Motor neuron (in vitro differentiated cells): ENCODE data around the gene COX7A2L. TPM values are rescaled to one million over a fixed set of nuclear protein-coding genes. Genes with fewer than 3 reads are reported as not detected.
A peak's percentile ranks its signal among the peaks of the same experiment; 100 is the strongest.
"Not testable (repeated sequence)": the region's sequence is repeated elsewhere in the genome, so short reads cannot be mapped to it uniquely, and the experiment has no call there.

Experiments
- ATAC-seq, 8 experiments: fragments of 200-7000 bp; cut with Tn5 transposase; replicated peaks in 6 of 8; 2 replicates each; pipeline ENCODE4 v1.8.0; 2021; ENCODE audit warnings: mild to moderate bottlenecking in 8 of 8, moderate library complexity in 8 of 8
- H3K27ac ChIP-seq, 2 donors: fragments of 250-450 bp; sonication (Bioruptor Pico); 2 replicates each; pipeline ENCODE4 v1.9.0; 2021; ENCODE audit warnings: antibody characterized with exemption in 2 of 2, mild to moderate bottlenecking in 2 of 2, moderate library complexity in 1 of 2
- H3K4me1 ChIP-seq, 2 donors: fragments of 250-450 bp; sonication (Bioruptor Pico); replicated peaks in 1 of 2; 2 replicates each; pipeline ENCODE4 v1.6.1; 2021; ENCODE audit warnings: antibody characterized with exemption in 2 of 2, mild to moderate bottlenecking in 2 of 2, moderate library complexity in 1 of 2
- H3K4me3 ChIP-seq, 5 donors: fragments of 250-450 bp; sonication (Bioruptor Pico); 2 replicates each; pipeline ENCODE4 v1.9.0; 2021; ENCODE audit warnings: antibody characterized with exemption in 5 of 5, mild to moderate bottlenecking in 5 of 5, moderate library complexity in 4 of 5
- WGBS, 10 experiments: fragments of 450-650 bp; shearing (Covaris generic); methylation state at CpG; one replicate each; pipeline ENCODE4 v1.0.0; 2022; 5-methylcytosine and 5-hydroxymethylcytosine counted together
- in situ Hi-C, 9 experiments: fragments of 400-800 bp; cut with MboI; loops; one replicate each; pipeline ENCODE4 v1.15.0; 2021; ENCODE audit warnings: low sequenced_read_pairs in 9 of 9, low pct_unique_long_range_greater_than_20kb in 2 of 9; ENCODE audit not compliant: unreplicated experiment in 9 of 9
- total RNA-seq, 8 experiments: library from RNA; unstranded; fragments of 300-600 nt; gene quantifications; 2 replicates each; pipeline versions ENCODE4 v1.2.3 to v1.2.4, GENCODE V29; 2022

The COX7A2L gene
- total RNA-seq, 8 experiments from 2014 or later, result 97.5 to 299 (median 176) TPM

- H3K27ac ChIP-seq, result no peak overlapping the region
- 40 to 80% (median 58%) methylated on average over 1 to 4 of the region's 4 CpGs; no CpG with 5 or more reads in 4 of the 10 experiments for WGBS, 10 experiments
- no peak for ATAC-seq
These were observed 21.1 kb upstream of the COX7A2L start for GRCh38 chr2:42382144-42382543.

GRCh38 chr2:42380026-42380425 is 19.0 kb upstream of the COX7A2L start:
- in situ Hi-C loops, H3K27ac ChIP-seq, H3K4me1 ChIP-seq, ATAC-seq, H3K4me3 ChIP-seq: not testable (repeated sequence)
- 60 to 100% (median 94%) methylated on average over 1 to 7 of the region's 7 CpGs; no CpG with 5 or more reads in 4 of the 10 experiments for WGBS, 10 experiments

More at GRCh38 chr2:42382144-42382543, 21.1 kb upstream of the COX7A2L start:
- Histone ChIP-seq H3K4me3 (no peak overlapping the region), H3K4me1 (no peaks in the 10 kb centered on the region)
- in situ Hi-C loops, result no loop called here

GRCh38 chr2:42378415-42378814 is 17.4 kb upstream of the COX7A2L start:
- Histone ChIP-seq H3K27ac (no peak overlapping the region), H3K4me3 (no peak overlapping the region), H3K4me1 (no peaks in the 10 kb centered on the region)
- in situ Hi-C loops, result no loop called here
- 75 to 100% (median 83%) methylated on average over 1 to 6 of the region's 9 CpGs; no CpG with 5 or more reads in 3 of the 10 experiments for WGBS, 10 experiments
- ATAC-seq, result no peak

GRCh38 chr2:42376758-42377157 is 15.7 kb upstream of the COX7A2L start:
- WGBS, 10 experiments, result 30 to 100% (median 80%) methylated on average over 1 to 5 of the region's 7 CpGs
- no peak for ATAC-seq
- in situ Hi-C loops, result no loop called here
- Histone ChIP-seq H3K27ac (no peak overlapping the region), H3K4me3 (no peak overlapping the region), H3K4me1 (peaks cover 0 to 4% of the 10 kb centered on the region in 2 donors)

- 0 to 100% (median 56%) methylated on average over 1 to 2 of the region's 3 CpGs; no CpG with 5 or more reads in 2 of the 10 experiments for WGBS, 10 experiments
- no peak overlapping the region for H3K4me3 ChIP-seq
- in situ Hi-C loops, result loop anchor here in 2 of 9 experiments (25.0 kb wide), 2 partner anchors 260 to 510 kb away; no protein-coding TSS in a partner anchor
- ATAC-seq, result peak in 1 of 8 experiments; percentile 10
- no peak overlapping the region for H3K27ac ChIP-seq
- H3K4me1 ChIP-seq, result peaks cover 0 to 9% of the 10 kb centered on the region in 2 donors
These were observed 11.6 kb upstream of the COX7A2L start for GRCh38 chr2:42372474-42373200.

GRCh38 chr2:42371611-42372473 is 10.8 kb upstream of the COX7A2L start:
- in situ Hi-C loops, result loop anchor here in 2 of 9 experiments (25.0 kb wide), 2 partner anchors 260 to 510 kb away; no protein-coding TSS in a partner anchor
- no peak overlapping the region for H3K4me3 ChIP-seq
- no peak overlapping the region for H3K27ac ChIP-seq
- H3K4me1 ChIP-seq, result peaks cover 0 to 9% of the 10 kb centered on the region in 2 donors
- 30 to 97% (median 80%) methylated on average over 1 to 10 of the region's 11 CpGs; no CpG with 5 or more reads in 1 of the 10 experiments for WGBS, 10 experiments
- ATAC-seq, result peak; percentile 39 to 80 (median 64)

- no peak overlapping the region for H3K4me3 ChIP-seq
- WGBS, 10 experiments, result 51 to 100% (median 82%) methylated on average over 1 to 5 of the region's 5 CpGs; no CpG with 5 or more reads in 1 of the 10 experiments
- in situ Hi-C loops, result loop anchor here in 2 of 9 experiments (25.0 kb wide), 2 partner anchors 257 to 507 kb away; no protein-coding TSS in a partner anchor
These were observed 8.7 kb upstream of the COX7A2L start for GRCh38 chr2:42369532-42370229.

GRCh38 chr2:42368817-42369531 is 8.0 kb upstream of the COX7A2L start:
- peak in 3 of 8 experiments; percentile 9 to 56 (median 40) for ATAC-seq
- H3K27ac ChIP-seq, result no peak overlapping the region
- H3K4me3 ChIP-seq, result no peak overlapping the region
- WGBS, 10 experiments, result 7 to 83% (median 64%) methylated on average over 1 to 4 of the region's 7 CpGs; no CpG with 5 or more reads in 2 of the 10 experiments
- in situ Hi-C loops, result loop anchor here in 2 of 9 experiments (25.0 kb wide), 2 partner anchors 257 to 507 kb away; no protein-coding TSS in a partner anchor
- peaks cover 0 to 17% of the 10 kb centered on the region in 2 donors for H3K4me1 ChIP-seq

More at GRCh38 chr2:42369532-42370229, 8.7 kb upstream of the COX7A2L start:
- no peak overlapping the region for H3K27ac ChIP-seq
- peaks cover 0 to 12% of the 10 kb centered on the region in 2 donors for H3K4me1 ChIP-seq
- ATAC-seq, result no peak

- H3K4me1 ChIP-seq, result peaks cover 0 to 17% of the 10 kb centered on the region in 2 donors
- ATAC-seq, result peak in 2 of 8 experiments; percentile 7 to 16
- in situ Hi-C loops, result loop anchor here in 2 of 9 experiments (25.0 kb wide), 2 partner anchors 256 to 506 kb away; no protein-coding TSS in a partner anchor
- H3K4me3 ChIP-seq, result no peak overlapping the region
- H3K27ac ChIP-seq, result no peak overlapping the region
- WGBS, 10 experiments, result 0 to 80% (median 63%) methylated on average over 1 to 3 of the region's 3 CpGs; no CpG with 5 or more reads in 1 of the 10 experiments
These were observed 6.8 kb upstream of the COX7A2L start for GRCh38 chr2:42367835-42368234.

- Histone ChIP-seq H3K4me3 (no peak overlapping the region), H3K4me1 (peaks cover 0 to 17% of the 10 kb centered on the region in 2 donors), H3K27ac (no peak overlapping the region)
- no peak for ATAC-seq
- in situ Hi-C loops, result loop anchor here in 2 of 9 experiments (25.0 kb wide), 2 partner anchors 254 to 504 kb away; no protein-coding TSS in a partner anchor
These were observed 5.4 kb upstream of the COX7A2L start for GRCh38 chr2:42366411-42366810.

GRCh38 chr2:42364658-42365057 is 3.6 kb upstream of the COX7A2L start:
- peaks cover 5 to 19% of the 10 kb centered on the region in 2 donors for H3K4me1 ChIP-seq
- ATAC-seq, result no peak
- no peak overlapping the region for H3K27ac ChIP-seq
- in situ Hi-C loops, result loop anchor here in 2 of 9 experiments (25.0 kb wide), 2 partner anchors 252 to 502 kb away; no protein-coding TSS in a partner anchor
- H3K4me3 ChIP-seq, result no peak overlapping the region
- WGBS, 10 experiments, result 14 to 80% (median 58%) methylated on average over 1 to 3 of the region's 3 CpGs; no CpG with 5 or more reads in 1 of the 10 experiments
